Kasumi-1 (cell line): Measurements from ENCODE around the gene ACAP1.
A peak's percentile ranks its signal among the peaks of the same experiment; 100 is the strongest.

ENCODE experiments used
- DNase-seq, 2 experiments: peaks; one replicate each; lab custom pipeline; 2025; lab: John Stamatoyannopoulos, UW

The ACAP1 gene

DNA sequence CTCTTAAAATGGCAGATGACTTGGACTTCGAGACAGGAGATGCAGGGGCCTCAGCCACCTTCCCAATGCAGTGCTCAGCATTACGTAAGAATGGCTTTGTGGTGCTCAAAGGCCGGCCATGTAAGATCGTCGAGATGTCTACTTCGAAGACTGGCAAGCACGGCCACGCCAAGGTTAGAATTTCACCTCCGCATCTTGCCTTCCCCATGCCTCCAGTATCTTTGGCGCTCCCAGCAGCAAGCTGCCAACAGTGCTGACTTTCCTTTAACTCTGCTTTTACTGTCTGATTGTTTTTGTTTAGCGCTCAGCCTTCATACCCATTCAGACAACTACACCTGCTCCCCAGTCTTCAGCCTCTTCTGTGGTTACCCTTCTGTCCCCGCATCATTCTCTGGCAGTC lies 26.7 kb upstream of the ACAP1 start:
- no peak for DNase-seq

DNA sequence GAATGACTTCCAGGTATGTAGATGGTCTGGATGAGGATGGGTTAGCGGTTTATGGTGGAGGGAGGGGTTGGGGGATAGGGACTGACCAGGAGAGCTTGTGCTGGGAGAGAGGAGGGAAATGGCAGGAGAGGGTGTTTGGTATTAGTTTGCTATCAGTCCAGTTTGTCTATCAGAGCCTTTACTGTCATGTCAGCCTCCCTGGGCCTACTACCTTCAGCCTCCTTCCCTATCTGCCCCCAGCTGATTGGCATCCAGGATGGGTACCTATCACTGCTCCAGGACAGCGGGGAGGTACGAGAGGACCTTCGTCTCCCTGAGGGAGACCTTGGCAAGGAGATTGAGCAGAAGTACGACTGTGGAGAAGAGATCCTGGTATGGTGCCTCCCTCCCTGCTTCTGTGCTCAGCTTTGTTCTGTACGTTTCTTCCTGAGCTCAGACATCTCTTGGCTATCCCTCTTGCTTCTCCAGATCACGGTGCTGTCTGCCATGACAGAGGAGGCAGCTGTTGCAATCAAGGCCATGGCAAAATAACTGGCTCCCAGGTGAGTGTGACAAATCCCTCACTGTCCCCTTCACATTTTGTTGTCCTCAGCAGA lies 25.1 kb upstream of the ACAP1 start:
- no peak for DNase-seq

DNA sequence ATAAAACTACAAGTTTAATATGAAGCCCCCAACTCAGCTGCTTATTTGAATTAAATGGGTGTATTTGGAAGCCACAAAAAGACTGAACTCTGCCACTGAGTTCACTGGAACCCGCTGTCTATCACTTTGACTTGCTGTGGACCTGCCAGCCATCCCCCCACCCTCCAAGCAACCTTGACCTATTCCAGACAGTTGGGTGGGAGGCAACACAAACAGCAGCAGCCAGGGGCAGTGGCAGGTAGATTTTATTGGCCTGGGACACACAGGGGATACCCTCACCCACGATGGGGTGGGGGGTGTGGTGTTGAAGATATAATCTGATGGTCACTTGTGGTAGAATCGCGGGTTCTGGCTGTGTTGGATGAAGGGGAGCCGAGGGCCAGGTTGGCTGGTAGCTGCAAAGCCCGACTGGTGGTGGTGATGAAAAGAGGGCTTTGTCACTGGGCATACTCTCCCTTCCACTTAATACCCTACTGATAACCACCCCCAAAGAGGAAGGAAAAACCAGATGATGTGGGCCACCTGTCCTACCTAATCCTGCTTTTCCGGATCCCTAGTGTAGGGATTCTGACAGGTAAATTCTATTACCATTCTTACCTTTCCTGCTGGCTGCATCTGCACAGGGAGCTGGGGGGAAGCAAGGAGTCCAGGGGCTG lies 23.8 kb upstream of the ACAP1 start:
- DNase-seq = no peak

DNA sequence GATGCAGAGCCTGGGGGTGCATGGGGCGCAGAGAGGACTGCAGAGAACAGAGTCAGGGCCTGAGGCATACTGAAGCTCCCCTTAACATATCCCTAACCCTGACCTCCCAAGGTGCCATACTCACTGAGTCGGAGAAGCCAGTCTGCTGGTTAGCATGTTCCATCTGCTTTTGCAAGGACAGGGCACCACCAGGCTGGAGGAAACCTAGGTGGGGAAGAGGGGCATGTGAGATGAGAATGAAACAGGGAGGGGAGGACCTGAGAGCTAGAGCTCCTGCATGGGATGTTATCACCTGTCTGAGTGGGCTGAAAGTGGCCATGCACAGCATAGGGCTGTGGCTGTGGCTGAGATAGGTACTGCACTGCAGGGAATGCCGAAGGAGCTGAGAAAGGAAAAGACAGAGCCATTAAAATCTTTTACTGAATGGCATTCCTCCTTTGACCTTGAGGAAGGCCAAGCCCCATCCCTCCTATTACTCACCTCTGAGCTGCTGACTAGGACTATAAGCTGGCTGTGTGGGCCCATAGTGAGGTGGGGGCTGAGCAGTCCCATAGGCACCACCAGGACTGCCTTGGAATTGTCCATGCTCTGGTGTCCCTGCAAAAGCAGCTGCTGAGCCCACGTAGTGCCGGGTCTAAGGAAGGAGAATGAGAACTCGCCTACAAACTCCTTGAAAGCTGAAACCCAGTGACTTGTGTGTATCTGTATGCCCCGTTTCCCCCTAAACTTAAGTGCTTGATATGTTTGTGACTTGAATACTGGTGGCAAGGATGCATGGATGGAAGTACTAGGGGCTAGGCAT lies 23.0 kb upstream of the ACAP1 start:
- no peak for DNase-seq

DNA sequence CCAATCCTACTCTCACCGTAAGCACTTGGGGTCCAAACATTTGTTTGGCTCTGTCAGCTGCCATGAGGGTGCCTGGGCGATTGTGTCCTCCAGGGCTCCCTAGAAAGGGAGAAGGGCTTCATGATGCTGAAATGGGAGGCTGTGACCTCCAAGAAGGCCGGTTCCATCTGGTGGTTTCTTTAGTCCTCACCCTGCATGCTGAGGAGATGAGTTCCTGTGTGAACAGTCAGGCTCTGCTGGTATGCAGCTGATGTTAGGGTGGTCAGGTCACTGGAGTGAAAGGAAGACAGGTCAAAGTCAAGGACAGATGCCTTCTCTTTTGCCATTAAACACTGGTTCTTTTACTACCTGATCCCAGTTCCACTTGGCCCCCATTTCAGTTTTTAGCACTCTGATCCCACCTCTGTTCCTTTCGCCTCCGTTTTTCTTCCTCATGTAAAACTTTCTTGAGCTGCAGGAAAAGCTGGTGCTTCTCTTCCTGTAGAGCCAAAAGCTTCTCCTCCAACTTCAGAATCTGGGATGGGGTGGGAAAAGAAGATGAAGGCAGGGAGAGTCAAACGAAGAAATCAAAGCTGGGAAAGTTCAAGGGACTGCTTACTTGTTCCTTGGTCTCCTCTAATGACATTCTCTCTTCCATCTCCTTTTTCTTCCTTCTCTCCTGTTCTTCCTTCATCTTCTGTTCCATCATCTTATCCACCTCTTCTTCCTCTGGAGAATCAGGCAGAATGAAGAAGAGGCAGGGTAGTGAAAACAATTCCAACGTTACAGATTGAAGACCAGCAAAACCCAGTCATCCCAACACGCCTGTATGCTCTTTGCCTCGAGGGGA lies 22.2 kb upstream of the ACAP1 start:
- DNase-seq = no peak

DNA sequence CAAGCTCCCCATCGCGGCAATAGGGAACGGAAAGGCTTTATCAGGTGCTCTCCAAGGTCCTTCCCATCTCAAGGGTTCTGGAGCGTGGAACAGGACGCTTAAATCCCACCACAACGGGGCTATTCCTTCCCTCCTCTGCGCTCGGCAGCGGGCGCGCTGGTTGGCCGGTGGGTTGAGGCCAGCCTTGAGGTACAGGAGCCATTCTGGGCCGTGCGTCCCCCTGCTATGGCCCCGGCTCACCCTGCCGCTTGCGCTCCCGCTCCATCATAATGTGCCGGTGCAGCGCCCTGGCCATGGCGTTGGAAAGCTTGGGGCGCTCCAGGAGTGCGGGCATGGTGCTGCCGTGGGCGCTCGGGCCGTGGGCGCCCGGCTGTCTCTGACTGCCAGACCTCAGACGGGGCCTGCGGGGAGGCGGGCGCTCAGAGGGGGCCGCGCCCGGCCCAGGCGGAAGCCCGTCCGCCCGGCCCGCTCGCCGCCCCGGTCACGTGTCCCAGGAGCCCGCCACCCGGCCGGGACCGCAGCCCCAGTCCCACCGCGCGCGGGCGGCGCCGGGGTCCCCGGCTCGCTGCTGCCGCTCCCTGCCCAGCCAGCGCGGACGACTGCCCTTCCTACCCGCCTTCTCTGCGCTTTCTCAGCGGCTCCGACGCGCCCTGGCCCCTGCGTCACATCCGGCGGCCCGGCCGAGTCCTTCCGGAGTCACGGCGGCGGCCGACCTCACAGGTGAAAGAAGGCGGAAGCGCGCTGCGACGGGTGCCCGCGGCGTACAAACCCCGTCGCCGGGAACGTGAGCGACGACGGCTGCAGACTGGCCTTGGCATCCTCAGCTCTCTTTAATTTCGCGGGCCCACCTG lies 21.4 kb upstream of the ACAP1 start, which contains the start of gene GPS2:
Gene GPS2 (minus strand): TSS at position 642 of the 851 bp plus-strand sequence. CDS start 308 bp downstream, at position 334.
- peak; percentile 39 to 45 for DNase-seq

DNA sequence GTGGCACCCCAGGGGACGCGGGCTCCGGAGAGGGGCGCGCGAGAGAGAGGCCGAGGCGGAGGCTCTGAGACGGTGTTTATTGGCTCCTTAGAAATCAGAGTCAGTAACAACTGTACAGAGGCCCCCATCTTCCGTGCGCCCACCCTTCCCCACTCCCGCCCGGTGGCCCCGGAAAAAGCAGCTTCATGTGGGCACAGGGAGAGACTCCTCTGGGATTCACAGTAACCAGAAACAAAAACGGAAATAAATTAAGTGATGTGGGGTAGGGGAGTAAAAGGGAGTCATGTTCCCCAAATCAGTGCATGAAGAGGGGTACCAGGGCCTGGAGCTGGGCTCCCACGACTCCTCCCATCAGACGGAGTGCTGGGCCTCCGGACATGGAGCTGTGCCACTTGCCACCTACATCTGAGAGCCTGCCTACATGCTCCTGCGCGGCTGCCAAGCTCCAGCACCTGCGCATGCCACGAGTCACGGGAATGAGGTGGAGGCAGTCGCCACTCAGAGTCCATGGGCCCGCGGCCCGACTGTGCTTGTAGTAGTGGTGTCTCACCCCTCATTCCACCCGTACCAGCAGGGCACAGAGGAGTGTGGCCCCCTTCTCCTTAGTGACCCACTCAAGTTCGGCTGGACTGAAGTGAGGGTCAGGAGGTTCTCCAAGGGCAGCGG lies 20.6 kb upstream of the ACAP1 start:
- no peak for DNase-seq

DNA sequence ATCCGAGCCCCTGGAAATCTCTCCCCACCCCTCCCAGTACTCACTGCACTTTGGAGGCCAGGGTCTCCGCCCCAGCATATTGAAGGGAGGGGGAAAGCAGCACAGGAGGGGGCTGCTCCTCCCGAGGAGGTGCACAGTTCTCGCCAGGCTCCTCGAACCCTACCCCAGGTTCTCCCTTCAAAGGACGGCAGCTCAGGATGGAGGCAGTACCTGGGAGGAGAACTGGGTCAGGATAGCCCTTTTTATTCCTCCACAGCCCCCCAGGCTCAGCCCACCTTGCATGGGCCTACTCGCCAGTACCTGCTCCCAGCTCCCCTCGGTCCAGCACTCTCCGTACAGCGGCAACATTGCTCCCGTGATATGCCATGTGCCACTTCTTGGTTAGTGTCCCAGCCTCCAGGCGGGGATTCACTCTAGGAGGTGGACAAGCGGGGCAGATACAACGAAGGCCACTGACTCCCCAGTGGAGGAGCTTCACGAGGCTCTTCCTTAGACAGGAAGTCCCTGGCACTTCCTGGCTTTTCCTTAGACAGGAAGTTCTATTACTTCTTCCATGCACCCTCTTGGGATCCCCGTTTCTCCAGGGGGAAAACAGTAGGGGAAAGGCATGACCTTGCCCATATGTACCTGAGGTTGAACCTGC lies 19.0 kb upstream of the ACAP1 start:
- DNase-seq = no peak

DNA sequence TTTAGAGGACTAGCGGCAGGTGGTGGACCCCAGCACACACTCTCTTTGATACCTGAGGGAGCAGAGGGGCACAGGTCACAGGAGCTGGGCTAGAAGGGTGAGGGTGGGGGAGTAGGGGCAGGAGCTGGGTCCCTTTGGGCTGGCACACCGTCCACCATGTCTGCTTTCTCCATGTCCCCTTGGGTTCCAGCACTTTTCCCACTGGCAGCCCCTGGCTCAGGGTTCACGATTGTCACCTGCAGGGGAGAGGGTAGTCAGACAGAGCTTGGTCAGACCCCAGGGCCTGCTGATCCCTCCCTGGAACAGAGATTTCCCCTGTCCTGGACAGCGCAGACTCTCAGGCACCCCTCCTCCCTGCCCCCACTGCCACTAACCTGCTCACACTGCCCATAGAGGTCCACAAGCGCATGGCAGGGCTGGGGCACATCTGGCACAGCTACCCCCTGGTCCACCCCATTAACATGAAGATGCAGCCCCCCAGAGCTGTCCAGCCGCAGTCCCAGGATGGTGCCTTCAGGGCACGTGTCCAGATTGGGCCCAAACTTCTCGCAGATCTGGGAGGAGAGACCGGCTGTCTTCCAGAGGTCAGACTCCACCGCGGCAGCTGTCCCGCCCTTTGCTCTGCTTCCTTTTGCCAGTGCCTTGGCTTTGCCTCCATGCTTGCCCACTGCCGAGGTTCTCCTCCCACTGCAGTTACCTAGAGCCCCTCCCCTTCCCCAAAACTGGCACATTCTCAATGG lies 18.0 kb upstream of the ACAP1 start:
- no peak for DNase-seq

DNA sequence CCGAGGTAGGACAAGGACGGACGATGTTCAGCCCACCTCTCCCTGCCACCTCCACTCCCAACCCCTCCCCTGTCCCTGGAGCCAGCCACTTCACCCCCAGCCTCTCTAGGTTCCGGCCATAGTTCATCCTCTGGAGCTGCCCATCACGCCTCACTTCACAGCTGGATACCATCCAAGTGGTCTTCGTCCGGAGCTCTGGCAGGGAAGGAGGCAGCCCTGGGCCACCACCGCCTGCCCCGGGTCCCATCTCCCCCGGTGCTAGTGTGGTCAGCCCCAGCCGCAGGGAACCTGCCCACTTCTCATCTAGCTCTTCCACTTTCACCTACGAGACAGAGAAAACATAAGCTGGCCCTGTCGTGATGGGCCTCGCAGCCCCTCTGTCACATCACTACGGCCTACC lies 14.9 kb upstream of the ACAP1 start:
- DNase-seq = no peak

DNA sequence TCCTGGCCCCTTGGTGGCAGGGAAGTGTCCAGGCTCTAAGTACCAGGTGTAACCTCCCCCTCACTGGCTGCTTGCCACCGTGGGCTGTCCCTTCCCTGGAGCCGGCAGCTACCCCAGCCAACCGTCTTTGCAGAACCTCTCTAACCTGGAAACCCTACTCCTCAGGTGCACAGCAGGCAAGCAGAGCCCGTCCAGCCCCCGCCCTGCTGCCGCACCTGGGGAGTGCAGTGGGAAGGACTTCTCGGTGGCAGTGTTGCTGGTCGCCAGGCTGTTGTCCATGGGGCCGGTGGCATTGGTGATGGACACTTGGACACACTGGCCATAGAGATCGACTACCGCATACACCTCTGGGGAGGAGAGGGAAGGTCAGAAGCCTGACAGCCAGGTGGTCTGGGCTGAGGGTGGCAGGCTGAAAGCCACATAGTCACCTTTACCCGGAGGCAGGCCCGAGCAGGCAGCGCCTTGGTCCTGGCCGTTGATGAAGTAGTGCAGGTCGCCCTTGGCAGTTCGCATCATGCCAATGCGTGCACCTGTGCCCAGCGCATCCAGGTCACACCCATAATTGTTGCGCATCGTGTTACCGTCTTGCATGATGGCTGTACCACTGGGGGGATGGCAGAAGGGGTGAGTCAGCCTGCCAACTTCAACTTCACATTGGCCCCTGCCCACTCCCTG lies 13.7 kb upstream of the ACAP1 start:
- no peak for DNase-seq

DNA sequence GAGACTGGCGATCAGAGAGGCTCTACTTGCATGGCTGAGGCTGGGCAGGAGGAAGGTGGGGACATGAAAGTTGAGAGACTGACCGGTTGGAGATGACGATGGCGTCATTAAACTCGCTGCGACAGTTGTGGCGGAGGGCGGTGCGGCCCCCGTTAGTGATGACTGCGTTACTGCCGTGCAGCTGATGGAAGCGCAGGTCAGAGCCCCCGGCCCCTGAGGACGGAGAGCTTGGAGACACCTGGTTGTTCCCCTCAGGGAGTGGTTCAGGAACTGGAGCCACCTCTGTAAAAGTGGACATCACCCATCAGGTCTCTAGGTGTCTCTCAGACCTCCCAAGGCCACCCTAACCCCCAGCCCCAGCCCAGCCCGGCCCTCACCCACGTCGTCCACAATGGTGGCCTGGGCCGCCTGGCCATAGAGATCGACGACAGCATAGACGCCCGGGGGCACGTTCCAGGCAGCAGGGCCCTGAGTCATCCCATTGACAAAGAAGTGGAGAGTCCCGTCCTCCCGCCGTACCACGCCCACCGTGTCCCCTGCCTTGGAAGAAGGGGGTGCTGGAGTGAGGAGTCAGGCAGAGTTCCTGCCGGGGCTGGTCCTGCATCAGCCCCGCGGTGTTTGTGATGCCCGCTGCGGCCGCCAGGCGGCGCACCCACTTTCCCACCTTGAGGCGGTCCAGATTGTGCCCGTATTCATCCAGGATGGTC lies 12.4 kb upstream of the ACAP1 start:
- DNase-seq = no peak

DNA sequence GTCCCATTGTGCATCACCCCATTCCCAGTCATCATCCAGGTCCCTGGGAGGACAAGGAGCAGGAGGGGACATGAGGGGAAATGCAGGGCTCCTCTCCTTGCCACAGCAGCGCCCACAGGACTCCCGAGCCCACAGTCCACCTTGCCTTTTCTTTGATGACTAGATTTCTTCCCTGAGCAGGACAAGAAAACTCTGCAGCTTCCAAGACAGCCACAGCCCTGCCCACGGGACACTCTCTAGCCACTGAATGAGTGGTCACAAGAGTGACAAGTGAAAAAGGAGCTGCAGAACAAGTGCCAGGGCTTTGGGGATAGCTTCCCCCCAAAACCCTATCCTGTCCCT lies 11.9 kb upstream of the ACAP1 start:
- DNase-seq = no peak

DNA sequence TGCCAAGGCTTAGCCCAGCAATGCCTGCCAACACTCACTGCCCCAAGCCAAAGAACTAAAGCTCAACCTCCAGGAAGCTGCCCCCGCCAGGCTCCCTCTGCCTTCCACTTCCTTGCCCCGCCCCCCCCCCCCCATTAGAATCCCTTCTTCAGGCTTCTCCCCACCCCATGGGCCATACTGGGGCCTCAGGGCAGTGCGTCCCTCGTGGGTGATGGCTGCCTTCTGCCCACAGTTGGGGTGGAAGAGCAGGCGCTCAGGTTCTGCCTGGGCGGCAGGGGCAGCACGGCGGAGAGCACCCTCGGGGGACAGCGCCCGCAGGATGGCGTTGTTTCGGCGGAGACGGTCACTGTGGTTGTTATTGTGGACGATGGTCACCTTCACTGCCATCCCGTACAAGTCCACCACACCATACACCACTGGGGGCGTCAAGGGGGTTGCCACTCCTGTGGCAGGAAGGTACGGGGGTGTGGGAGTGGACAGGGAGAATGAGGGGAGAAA lies 11.2 kb upstream of the ACAP1 start:
- DNase-seq = no peak

DNA sequence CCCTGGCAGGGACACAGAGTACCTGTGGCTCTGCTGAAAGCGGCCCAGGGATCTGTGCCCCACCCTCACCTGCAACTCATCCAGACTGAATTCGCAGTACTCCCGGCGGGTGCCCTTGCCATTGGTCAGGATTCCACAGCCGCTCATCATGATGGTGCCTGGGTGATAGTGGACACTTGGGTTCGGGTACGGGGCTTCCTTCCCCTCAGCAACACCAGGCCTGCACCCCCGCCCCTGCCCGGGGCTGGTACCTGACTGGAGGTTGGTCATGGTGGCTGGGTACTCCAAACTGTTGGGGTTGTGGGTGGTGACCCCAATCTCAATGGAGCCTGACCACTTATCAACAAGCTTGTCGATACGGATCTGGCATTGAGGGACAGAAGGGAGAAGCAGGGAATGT lies 10.1 kb upstream of the ACAP1 start:
- no peak for DNase-seq

DNA sequence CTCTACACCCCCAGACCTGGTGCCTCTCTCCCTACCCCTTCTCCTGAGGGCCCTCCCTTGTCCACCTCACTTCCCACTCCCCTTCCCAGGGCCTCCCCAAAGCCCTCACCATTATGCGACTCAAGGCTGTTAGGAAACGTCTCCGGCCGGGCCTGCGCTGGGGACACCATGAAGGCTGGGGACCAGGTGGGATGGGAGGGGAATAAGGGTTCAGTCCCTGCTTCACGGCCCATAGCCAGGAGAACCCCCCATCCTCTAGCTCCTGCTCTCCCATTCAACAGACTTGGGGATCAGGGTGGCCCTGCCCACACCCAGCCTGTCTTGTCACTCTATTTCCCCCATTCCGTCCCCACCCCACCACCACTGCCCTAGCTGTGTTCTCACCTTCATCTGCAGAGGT lies 9.3 kb upstream of the ACAP1 start:
- no peak for DNase-seq

DNA sequence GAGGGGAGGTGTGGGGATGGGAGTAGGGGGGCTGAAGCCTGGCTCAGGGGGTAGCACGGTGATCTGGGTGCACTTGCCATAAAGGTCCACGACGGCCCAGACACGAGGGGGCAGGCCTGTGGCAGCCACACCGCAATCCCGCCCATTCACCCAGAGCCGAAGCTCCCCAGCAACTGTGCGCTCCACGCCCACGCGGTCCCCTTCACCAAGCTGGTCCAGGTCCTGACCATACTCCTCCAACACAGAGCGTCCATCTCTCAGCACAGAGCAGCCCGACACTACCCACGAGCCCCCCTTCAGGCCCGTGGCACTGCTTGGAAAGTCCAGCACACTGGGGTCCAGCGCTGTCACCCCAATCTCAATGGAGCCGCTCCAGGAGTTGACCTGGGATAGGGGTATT lies 8.8 kb upstream of the ACAP1 start:
- DNase-seq = no peak

DNA sequence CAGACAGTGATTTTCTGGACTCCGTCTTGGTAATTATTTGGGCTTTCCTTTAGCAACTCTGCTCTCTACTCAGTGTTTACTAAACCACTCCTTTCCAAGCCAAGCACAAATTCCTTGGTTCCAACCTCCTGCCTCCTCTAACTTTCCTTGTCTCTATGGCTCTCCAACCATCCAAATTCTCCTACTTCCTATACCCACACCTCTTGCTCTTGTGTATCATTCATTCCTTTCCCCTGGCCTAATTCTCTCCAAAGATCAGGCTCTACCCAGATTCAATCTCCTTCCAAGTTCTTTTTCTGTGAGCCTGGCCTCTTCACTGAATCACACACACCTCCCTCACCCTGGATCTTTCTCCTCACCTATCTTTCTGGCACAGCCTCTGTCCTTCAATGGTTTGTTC lies 8.3 kb upstream of the ACAP1 start:
- DNase-seq = no peak
